IMR-90 (cell line): Measurements from ENCODE around the gene SLC4A8. TPM values are rescaled to one million over a fixed set of nuclear protein-coding genes. Genes with fewer than 3 reads are reported as not detected.

Source experiments
- ATAC-seq: fragments of 200-7000 bp; cut with Tn5 transposase; 2 replicates; pipeline ENCODE4 v1.9.1; 2020; ENCODE audit warnings: low read depth, mild to moderate bottlenecking, moderate library complexity
- BruUV-seq: library from RNA; stranded (reverse); fragments of 400-500 nt; replicated peaks from 2 replicates; lab custom pipeline; 2021; lab: Mats Ljungman, UMichigan
- CTCF ChIA-PET: fragments of 300-600 bp; formaldehyde crosslinking; extraction: SDS; loops from one replicate; lab custom pipeline; 2021; ENCODE audit warnings: antibody characterized with exemption; lab: Yijun Ruan, JAX
- POLR2A ChIA-PET: fragments of 300-600 bp; sonication (Branson Sonifier 250); formaldehyde crosslinking; loops from one replicate; lab custom pipeline; 2022; ENCODE audit warnings: antibody characterized with exemption; ENCODE audit not compliant: unreplicated experiment; lab: Charles Lee
- DNase-seq: peaks from one replicate; pipeline ENCODE4 v3.0.0; 2013
- H2AFZ ChIP-seq: replicated peaks from 2 replicates; pipeline ENCODE3; 2013; ENCODE audit warnings: low read length, mild to moderate bottlenecking; ENCODE audit not compliant: poor library complexity
- H2AK5ac ChIP-seq: 2 replicates; pipeline ENCODE4 v1.6.1; 2013; ENCODE audit warnings: low read depth, low read length, inconsistent platforms
- H2AK9ac ChIP-seq: replicated peaks from 2 replicates; pipeline ENCODE3; 2013; ENCODE audit warnings: mild to moderate bottlenecking, low read depth, low read length, moderate library complexity; ENCODE audit not compliant: poor library complexity
- H2BK120ac ChIP-seq: 2 replicates; pipeline ENCODE4 v1.6.1; 2013; ENCODE audit warnings: low read depth, low read length, inconsistent platforms
- H2BK15ac ChIP-seq: 3 replicates; pipeline ENCODE4 v1.6.1; 2013; ENCODE audit warnings: low read depth, low read length, inconsistent platforms
- H2BK20ac ChIP-seq: 2 replicates; pipeline ENCODE4 v1.6.1; 2013; ENCODE audit warnings: low read depth, mild to moderate bottlenecking, inconsistent platforms, low read length, moderate library complexity
- H2BK5ac ChIP-seq: 2 replicates; pipeline ENCODE4 v1.6.1; 2013; ENCODE audit warnings: mild to moderate bottlenecking, low read depth, low read length, inconsistent platforms; ENCODE audit not compliant: poor library complexity, severe bottlenecking
- H3K14ac ChIP-seq: replicated peaks from 2 replicates; pipeline ENCODE4 v1.6.1; 2013; ENCODE audit warnings: low read depth, low read length, inconsistent platforms
- H3K18ac ChIP-seq: 2 replicates; pipeline ENCODE4 v1.6.1; 2013; ENCODE audit warnings: low read depth, low read length, control low read depth
- H3K23ac ChIP-seq: 2 replicates; pipeline ENCODE4 v1.6.1; 2013; ENCODE audit warnings: low read depth, low read length, inconsistent platforms
- H3K27ac ChIP-seq: 2 replicates; pipeline ENCODE4 v1.5.1; 2013; ENCODE audit warnings: mild to moderate bottlenecking, control low read depth, low read length; ENCODE audit not compliant: insufficient read depth
- H3K27me3 ChIP-seq: 2 replicates; pipeline ENCODE4 v1.6.1; 2013; ENCODE audit warnings: low read length; ENCODE audit not compliant: control insufficient read depth, insufficient read depth
- H3K36me3 ChIP-seq: 2 replicates; pipeline ENCODE4 v1.6.1; 2013; ENCODE audit warnings: low read length, mixed read lengths; ENCODE audit not compliant: control insufficient read depth, insufficient read depth
- H3K4ac ChIP-seq: 2 replicates; pipeline ENCODE4 v1.6.1; 2013; ENCODE audit warnings: low read depth, low read length, inconsistent platforms
- H3K4me1 ChIP-seq: 2 replicates; pipeline ENCODE4 v1.6.1; 2013; ENCODE audit warnings: low read length, mixed read lengths; ENCODE audit not compliant: control insufficient read depth, insufficient read depth
- H3K4me2 ChIP-seq: 2 replicates; pipeline ENCODE4 v1.6.1; 2013; ENCODE audit warnings: low read depth, mild to moderate bottlenecking, control low read depth, low read length, moderate library complexity
- H3K4me3 ChIP-seq: 2 replicates; pipeline ENCODE4 v1.5.1; 2013; ENCODE audit warnings: low read depth, mild to moderate bottlenecking, control low read depth, low read length, moderate library complexity; ENCODE audit not compliant: insufficient read depth
- H3K56ac ChIP-seq: 2 replicates; pipeline ENCODE4 v1.6.1; 2013; ENCODE audit warnings: low read length, inconsistent platforms; ENCODE audit not compliant: insufficient read depth; ENCODE audit errors: extremely low read depth
- H3K79me1 ChIP-seq, 2 experiments: 2 replicates each; pipeline ENCODE4 v1.6.1; 2013; ENCODE audit warnings: low read length in 2 of 2, inconsistent platforms in 1 of 2, low read depth in 1 of 2
- H3K9ac ChIP-seq: 2 replicates; pipeline ENCODE4 v1.6.1; 2013; ENCODE audit warnings: low read depth, low read length, control low read depth
- H3K9me1 ChIP-seq: 2 replicates; pipeline ENCODE4 v1.6.1; 2013; ENCODE audit warnings: low read length, inconsistent platforms; ENCODE audit not compliant: insufficient read depth
- H3K9me3 ChIP-seq: 2 replicates; pipeline ENCODE4 v1.6.1; 2013; ENCODE audit warnings: low read length; ENCODE audit not compliant: control insufficient read depth, insufficient read depth
- H4K20me1 ChIP-seq: 2 replicates; pipeline ENCODE4 v1.6.1; 2013; ENCODE audit warnings: low read length, inconsistent platforms; ENCODE audit not compliant: insufficient read depth
- H4K5ac ChIP-seq: 2 replicates; pipeline ENCODE4 v1.6.1; 2013; ENCODE audit warnings: mild to moderate bottlenecking, low read depth, low read length, control low read depth
- H4K8ac ChIP-seq, 2 experiments: 2 replicates each; pipeline ENCODE4 v1.6.1; 2013; ENCODE audit warnings: low read depth in 2 of 2, low read length in 2 of 2, control low read depth in 1 of 2, inconsistent platforms in 1 of 2
- H4K91ac ChIP-seq: 2 replicates; pipeline ENCODE4 v1.6.1; 2013; ENCODE audit warnings: low read depth, low read length, inconsistent platforms; ENCODE audit not compliant: insufficient read depth
- BHLHE40 ChIP-seq: fragments of 150-350 bp; IDR thresholded peaks from 2 replicates; pipeline ENCODE4 v1.6.1; 2016; ENCODE audit warnings: mild to moderate bottlenecking, low read depth, low read length
- CEBPB ChIP-seq: IDR thresholded peaks from 2 replicates; pipeline ENCODE4 v1.6.1; 2012; ENCODE audit warnings: low read depth, low read length, improper control_type of control experiment
- CHD1 ChIP-seq: IDR thresholded peaks from 2 replicates; pipeline ENCODE4 v1.6.1; 2012; ENCODE audit warnings: low read depth, low read length, improper control_type of control experiment
- FOS ChIP-seq: fragments of 150-350 bp; IDR thresholded peaks from 2 replicates; pipeline ENCODE4 v1.6.1; 2016; ENCODE audit warnings: low read depth, low read length
- MAFK ChIP-seq: IDR thresholded peaks from 2 replicates; pipeline ENCODE4 v1.6.1; 2012; ENCODE audit warnings: low read depth, low read length, improper control_type of control experiment
- MAZ ChIP-seq: IDR thresholded peaks from 2 replicates; pipeline ENCODE4 v1.6.1; 2012; ENCODE audit warnings: low read depth, mild to moderate bottlenecking, low read length, improper control_type of control experiment, moderate library complexity, borderline replicate concordance
- MXI1 ChIP-seq: IDR thresholded peaks from 2 replicates; pipeline ENCODE4 v1.6.1; 2012; ENCODE audit warnings: low read depth, mild to moderate bottlenecking, low read length, moderate library complexity, borderline replicate concordance
- NFE2L2 ChIP-seq: fragments of 150-350 bp; IDR thresholded peaks from 2 replicates; pipeline ENCODE4 v1.6.1; 2016; ENCODE audit warnings: low read depth, mild to moderate bottlenecking, low read length
- POLR2A ChIP-seq: IDR thresholded peaks from 2 replicates; pipeline ENCODE4 v1.6.1; 2012; ENCODE audit warnings: mild to moderate bottlenecking, low read depth, low read length
- RAD21 ChIP-seq: IDR thresholded peaks from 2 replicates; pipeline ENCODE4 v1.6.1; 2012; ENCODE audit warnings: low read length, improper control_type of control experiment
- RCOR1 ChIP-seq: IDR thresholded peaks from 2 replicates; pipeline ENCODE4 v1.6.1; 2012; ENCODE audit warnings: mild to moderate bottlenecking, low read length, improper control_type of control experiment; ENCODE audit not compliant: insufficient replicate concordance
- RFX5 ChIP-seq: IDR thresholded peaks from 2 replicates; pipeline ENCODE4 v1.8.0; 2012; ENCODE audit warnings: low read depth, mild to moderate bottlenecking, low read length, moderate library complexity
- SMC3 ChIP-seq: fragments of 150-350 bp; IDR thresholded peaks from 2 replicates; pipeline ENCODE4 v1.6.1; 2016; ENCODE audit warnings: low read depth, mild to moderate bottlenecking, antibody characterized with exemption, low read length, moderate library complexity
- WGBS, 2 experiments: methylation state at CpG; one replicate each; pipeline versions ENCODE4 v1.1.5 to v1.1.7; 2013; ENCODE audit warnings: missing lambda C conversion rate in 2 of 2; ENCODE audit not compliant: insufficient read length in 1 of 2; ENCODE audit errors: extremely low coverage in 2 of 2; 5-methylcytosine and 5-hydroxymethylcytosine counted together
- dilution Hi-C: fragments of 300-500 bp; cut with HindIII; formaldehyde crosslinking; loops from one replicate; pipeline ENCODE4 v1.14.3; 2018; ENCODE audit warnings: low sequenced_read_pairs; ENCODE audit not compliant: unreplicated experiment
- in situ Hi-C: fragments of 300-500 bp; cut with MboI; formaldehyde crosslinking; loops from 3 replicates; pipeline ENCODE4 v1.14.3; 2019; ENCODE audit warnings: low sequenced_read_pairs, inconsistent platforms, mixed read lengths
- intact Hi-C: fragments of 100-400 bp; cut with micrococcal nuclease; formaldehyde crosslinking; loops from 2 replicates; pipeline ENCODE4 v1.10.0; 2022
- polyA plus RNA-seq, 3 experiments: library from polyadenylated mRNA; depleted of rRNA; stranded (reverse); fragments of >200 nt; gene quantifications; 2 replicates each; pipeline ENCODE4 v1.2.3, GENCODE V29; 2012; ENCODE audit warnings: low replicate concordance in 1 of 3
- total RNA-seq: library from RNA; depleted of rRNA; stranded (reverse); fragments of >200 nt; gene quantifications from 2 replicates; pipeline ENCODE4 v1.2.3, GENCODE V29; 2012
- TF ChIP-seq, protein P1 (sequence below): conservative IDR thresholded peaks from 2 replicates; pipeline ENCODE4 v1.5.1; 2012; ENCODE audit warnings: mild to moderate bottlenecking, low read depth, low read length, improper control_type of control experiment
- TF ChIP-seq, protein P2 (sequence below): fragments of 150-350 bp; IDR thresholded peaks from 2 replicates; pipeline ENCODE4 v1.6.1; 2017; ENCODE audit warnings: mild to moderate bottlenecking, antibody characterized with exemption, low read length, low read depth

The SLC4A8 gene
- total and polyA plus RNA-seq, 2 of the 4 experiments (the other 2 are of a cell fraction): 3.1 to 5.2 TPM

DNA sequence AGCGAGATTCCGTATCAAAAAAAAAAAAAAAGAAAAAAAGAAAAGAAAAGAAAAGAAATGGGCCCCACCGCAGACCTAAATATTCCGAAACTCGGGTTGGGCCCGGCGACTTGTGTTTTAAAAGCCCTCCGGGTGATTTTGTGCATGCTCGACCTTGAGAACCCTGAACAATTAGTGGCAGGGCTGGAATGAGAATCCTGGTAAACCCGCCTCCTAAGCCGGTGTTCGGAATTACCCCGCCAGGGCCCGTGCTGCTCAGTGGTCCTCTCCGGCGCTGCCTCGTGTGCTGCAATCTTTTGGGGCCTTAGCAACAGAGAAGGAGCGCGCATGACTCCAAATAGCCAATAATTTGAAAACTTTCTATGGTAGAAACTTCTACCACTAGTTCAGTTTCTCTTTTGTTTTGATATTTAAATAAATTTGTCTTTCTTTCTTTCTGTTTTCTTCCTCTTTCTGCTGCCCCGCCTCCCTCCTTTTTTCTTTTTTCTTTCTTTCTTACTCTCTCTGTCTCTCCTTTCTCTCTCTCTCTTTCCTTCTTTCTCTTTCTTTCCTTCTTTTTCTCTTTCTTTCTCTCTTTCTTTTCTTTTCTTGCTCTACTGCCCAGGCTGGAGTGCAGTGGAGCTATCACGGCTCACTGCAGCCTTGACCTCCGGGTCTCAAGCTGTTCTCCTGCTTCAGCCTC lies 31.9 kb upstream of the SLC4A8 start:
- Histone ChIP-seq H2AFZ (peak overlapping the region; percentile 64), H2BK20ac (peak overlapping the region; percentile 96; the same call in 1 of the 2 replicates)
- TF ChIP-seq, protein P1, sequence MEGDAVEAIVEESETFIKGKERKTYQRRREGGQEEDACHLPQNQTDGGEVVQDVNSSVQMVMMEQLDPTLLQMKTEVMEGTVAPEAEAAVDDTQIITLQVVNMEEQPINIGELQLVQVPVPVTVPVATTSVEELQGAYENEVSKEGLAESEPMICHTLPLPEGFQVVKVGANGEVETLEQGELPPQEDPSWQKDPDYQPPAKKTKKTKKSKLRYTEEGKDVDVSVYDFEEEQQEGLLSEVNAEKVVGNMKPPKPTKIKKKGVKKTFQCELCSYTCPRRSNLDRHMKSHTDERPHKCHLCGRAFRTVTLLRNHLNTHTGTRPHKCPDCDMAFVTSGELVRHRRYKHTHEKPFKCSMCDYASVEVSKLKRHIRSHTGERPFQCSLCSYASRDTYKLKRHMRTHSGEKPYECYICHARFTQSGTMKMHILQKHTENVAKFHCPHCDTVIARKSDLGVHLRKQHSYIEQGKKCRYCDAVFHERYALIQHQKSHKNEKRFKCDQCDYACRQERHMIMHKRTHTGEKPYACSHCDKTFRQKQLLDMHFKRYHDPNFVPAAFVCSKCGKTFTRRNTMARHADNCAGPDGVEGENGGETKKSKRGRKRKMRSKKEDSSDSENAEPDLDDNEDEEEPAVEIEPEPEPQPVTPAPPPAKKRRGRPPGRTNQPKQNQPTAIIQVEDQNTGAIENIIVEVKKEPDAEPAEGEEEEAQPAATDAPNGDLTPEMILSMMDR: no peak
- TF ChIP-seq RCOR1 (no peak), MAFK (no peak), CEBPB (no peak), NFE2L2 (no peak), MXI1 (no peak), SMC3 (no peak), CHD1 (no peak), BHLHE40 (no peak), FOS (no peak), RFX5 (no peak), POLR2A (no peak), MAZ (no peak), RAD21 (no peak)
- TF ChIP-seq, protein P2, sequence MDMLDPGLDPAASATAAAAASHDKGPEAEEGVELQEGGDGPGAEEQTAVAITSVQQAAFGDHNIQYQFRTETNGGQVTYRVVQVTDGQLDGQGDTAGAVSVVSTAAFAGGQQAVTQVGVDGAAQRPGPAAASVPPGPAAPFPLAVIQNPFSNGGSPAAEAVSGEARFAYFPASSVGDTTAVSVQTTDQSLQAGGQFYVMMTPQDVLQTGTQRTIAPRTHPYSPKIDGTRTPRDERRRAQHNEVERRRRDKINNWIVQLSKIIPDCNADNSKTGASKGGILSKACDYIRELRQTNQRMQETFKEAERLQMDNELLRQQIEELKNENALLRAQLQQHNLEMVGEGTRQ: no peak

More for the DNA sequence above, 31.9 kb upstream of the SLC4A8 start:
- CTCF ChIA-PET: interaction anchor here (0.7 kb wide), 1 partner anchor 78 kb away, joined by 3 read pairs; no protein-coding TSS in a partner anchor
- Histone ChIP-seq H3K14ac (0 out of 2 replicates have a peak overlapping the region, but pooled peaks have one; percentile 95), H2AK5ac (peak overlapping the region; percentile 99), H3K9me3 (no peaks in the 10 kb centered on the region), H2BK15ac (peak overlapping the region; percentile 96; the same call in 2 of the 3 replicates), H3K4ac (peak overlapping the region; percentile 99), H3K23ac (no peak overlapping the region), H3K4me2 (0 out of 2 replicates have a peak overlapping the region, but pooled peaks have one; percentile 18), H3K36me3 (no peaks in the 10 kb centered on the region), H3K9ac (no peak overlapping the region), H3K9me1 (peaks cover 30% of the 10 kb centered on the region), H4K91ac (peak overlapping the region; percentile 97), H3K4me3 (no peak overlapping the region), H3K27me3 (no peaks in the 10 kb centered on the region), H3K56ac (no peak overlapping the region), H4K20me1 (no peaks in the 10 kb centered on the region), H2BK5ac (no peak overlapping the region), H3K27ac (no peak overlapping the region), H4K5ac (no peak overlapping the region), H2BK120ac (peak overlapping the region; percentile 98), H3K79me1 (peaks cover 0 to 29% of the 10 kb centered on the region in 2 experiments; a peak in 2 of 4 replicates), H3K18ac (no peak overlapping the region), H4K8ac (peak overlapping the region in 1 of 2 experiments; percentile 95; a peak in 2 of 4 replicates), H3K4me1 (peaks cover 21% of the 10 kb centered on the region), H2AK9ac (no peak overlapping the region)
- 62% methylated on average over 9 of the region's 22 CpGs; no CpG with 5 or more reads in 1 of the 2 experiments for WGBS, 2 experiments
- POLR2A ChIA-PET: no interaction called here
- in situ Hi-C loops: no loop called here
- DNase-seq (no peak), ATAC-seq (no peak)
- no TSS peak for BruUV-seq
- intact Hi-C loops: no loop called here
- dilution Hi-C loops: no loop called here
